IMR-90 (cell line): ENCODE measurements around the gene CARD16. TPM values are rescaled to one million over a fixed set of nuclear protein-coding genes. Genes with fewer than 3 reads are reported as not detected.
"Not testable (repeated sequence)": the region's sequence is repeated elsewhere in the genome, so short reads cannot be mapped to it uniquely, and the experiment has no call there.

Experiments
- ATAC-seq: fragments of 200-7000 bp; cut with Tn5 transposase; 2 replicates; pipeline ENCODE4 v1.9.1; 2020; ENCODE audit warnings: low read depth, mild to moderate bottlenecking, moderate library complexity
- Bru-seq: library from RNA; stranded (reverse); fragments of 400-500 nt; gene quantifications from one replicate; lab custom pipeline; 2021; lab: Mats Ljungman, UMichigan
- BruChase-seq, 2 experiments: library from RNA; stranded (reverse); fragments of 400-500 nt; gene quantifications; one replicate each; lab custom pipeline; 2021; lab: Mats Ljungman, UMichigan
- BruUV-seq: library from RNA; stranded (reverse); fragments of 400-500 nt; replicated peaks from 2 replicates; lab custom pipeline; 2021; lab: Mats Ljungman, UMichigan
- CTCF ChIA-PET: fragments of 300-600 bp; formaldehyde crosslinking; extraction: SDS; loops from one replicate; lab custom pipeline; 2021; ENCODE audit warnings: antibody characterized with exemption; lab: Yijun Ruan, JAX
- POLR2A ChIA-PET: fragments of 300-600 bp; sonication (Branson Sonifier 250); formaldehyde crosslinking; loops from one replicate; lab custom pipeline; 2022; ENCODE audit warnings: antibody characterized with exemption; ENCODE audit not compliant: unreplicated experiment; lab: Charles Lee
- DNase-seq: peaks from one replicate; pipeline ENCODE4 v3.0.0; 2013
- H2AFZ ChIP-seq: replicated peaks from 2 replicates; pipeline ENCODE3; 2013; ENCODE audit warnings: low read length, mild to moderate bottlenecking; ENCODE audit not compliant: poor library complexity
- H2AK5ac ChIP-seq: 2 replicates; pipeline ENCODE4 v1.6.1; 2013; ENCODE audit warnings: low read depth, low read length, inconsistent platforms
- H2AK9ac ChIP-seq: replicated peaks from 2 replicates; pipeline ENCODE3; 2013; ENCODE audit warnings: mild to moderate bottlenecking, low read depth, low read length, moderate library complexity; ENCODE audit not compliant: poor library complexity
- H2BK120ac ChIP-seq: 2 replicates; pipeline ENCODE4 v1.6.1; 2013; ENCODE audit warnings: low read depth, low read length, inconsistent platforms
- H2BK15ac ChIP-seq: 3 replicates; pipeline ENCODE4 v1.6.1; 2013; ENCODE audit warnings: low read depth, low read length, inconsistent platforms
- H2BK20ac ChIP-seq: 2 replicates; pipeline ENCODE4 v1.6.1; 2013; ENCODE audit warnings: low read depth, mild to moderate bottlenecking, inconsistent platforms, low read length, moderate library complexity
- H2BK5ac ChIP-seq: 2 replicates; pipeline ENCODE4 v1.6.1; 2013; ENCODE audit warnings: mild to moderate bottlenecking, low read depth, low read length, inconsistent platforms; ENCODE audit not compliant: poor library complexity, severe bottlenecking
- H3K14ac ChIP-seq: replicated peaks from 2 replicates; pipeline ENCODE4 v1.6.1; 2013; ENCODE audit warnings: low read depth, low read length, inconsistent platforms
- H3K18ac ChIP-seq: 2 replicates; pipeline ENCODE4 v1.6.1; 2013; ENCODE audit warnings: low read depth, low read length, control low read depth
- H3K23ac ChIP-seq: 2 replicates; pipeline ENCODE4 v1.6.1; 2013; ENCODE audit warnings: low read depth, low read length, inconsistent platforms
- H3K27ac ChIP-seq: 2 replicates; pipeline ENCODE4 v1.5.1; 2013; ENCODE audit warnings: mild to moderate bottlenecking, control low read depth, low read length; ENCODE audit not compliant: insufficient read depth
- H3K27me3 ChIP-seq: 2 replicates; pipeline ENCODE4 v1.6.1; 2013; ENCODE audit warnings: low read length; ENCODE audit not compliant: control insufficient read depth, insufficient read depth
- H3K36me3 ChIP-seq: 2 replicates; pipeline ENCODE4 v1.6.1; 2013; ENCODE audit warnings: low read length, mixed read lengths; ENCODE audit not compliant: control insufficient read depth, insufficient read depth
- H3K4ac ChIP-seq: 2 replicates; pipeline ENCODE4 v1.6.1; 2013; ENCODE audit warnings: low read depth, low read length, inconsistent platforms
- H3K4me1 ChIP-seq: 2 replicates; pipeline ENCODE4 v1.6.1; 2013; ENCODE audit warnings: low read length, mixed read lengths; ENCODE audit not compliant: control insufficient read depth, insufficient read depth
- H3K4me2 ChIP-seq: 2 replicates; pipeline ENCODE4 v1.6.1; 2013; ENCODE audit warnings: low read depth, mild to moderate bottlenecking, control low read depth, low read length, moderate library complexity
- H3K4me3 ChIP-seq: 2 replicates; pipeline ENCODE4 v1.5.1; 2013; ENCODE audit warnings: low read depth, mild to moderate bottlenecking, control low read depth, low read length, moderate library complexity; ENCODE audit not compliant: insufficient read depth
- H3K56ac ChIP-seq: 2 replicates; pipeline ENCODE4 v1.6.1; 2013; ENCODE audit warnings: low read length, inconsistent platforms; ENCODE audit not compliant: insufficient read depth; ENCODE audit errors: extremely low read depth
- H3K79me1 ChIP-seq, 2 experiments: 2 replicates each; pipeline ENCODE4 v1.6.1; 2013; ENCODE audit warnings: low read length in 2 of 2, inconsistent platforms in 1 of 2, low read depth in 1 of 2
- H3K9ac ChIP-seq: 2 replicates; pipeline ENCODE4 v1.6.1; 2013; ENCODE audit warnings: low read depth, low read length, control low read depth
- H3K9me1 ChIP-seq: 2 replicates; pipeline ENCODE4 v1.6.1; 2013; ENCODE audit warnings: low read length, inconsistent platforms; ENCODE audit not compliant: insufficient read depth
- H3K9me3 ChIP-seq: 2 replicates; pipeline ENCODE4 v1.6.1; 2013; ENCODE audit warnings: low read length; ENCODE audit not compliant: control insufficient read depth, insufficient read depth
- H4K20me1 ChIP-seq: 2 replicates; pipeline ENCODE4 v1.6.1; 2013; ENCODE audit warnings: low read length, inconsistent platforms; ENCODE audit not compliant: insufficient read depth
- H4K5ac ChIP-seq: 2 replicates; pipeline ENCODE4 v1.6.1; 2013; ENCODE audit warnings: mild to moderate bottlenecking, low read depth, low read length, control low read depth
- H4K8ac ChIP-seq, 2 experiments: 2 replicates each; pipeline ENCODE4 v1.6.1; 2013; ENCODE audit warnings: low read depth in 2 of 2, low read length in 2 of 2, control low read depth in 1 of 2, inconsistent platforms in 1 of 2
- H4K91ac ChIP-seq: 2 replicates; pipeline ENCODE4 v1.6.1; 2013; ENCODE audit warnings: low read depth, low read length, inconsistent platforms; ENCODE audit not compliant: insufficient read depth
- CEBPB ChIP-seq: IDR thresholded peaks from 2 replicates; pipeline ENCODE4 v1.6.1; 2012; ENCODE audit warnings: low read depth, low read length, improper control_type of control experiment
- WGBS, 2 experiments: methylation state at CpG; one replicate each; pipeline versions ENCODE4 v1.1.5 to v1.1.7; 2013; ENCODE audit warnings: missing lambda C conversion rate in 2 of 2; ENCODE audit not compliant: insufficient read length in 1 of 2; ENCODE audit errors: extremely low coverage in 2 of 2; 5-methylcytosine and 5-hydroxymethylcytosine counted together
- dilution Hi-C: fragments of 300-500 bp; cut with HindIII; formaldehyde crosslinking; loops from one replicate; pipeline ENCODE4 v1.14.3; 2018; ENCODE audit warnings: low sequenced_read_pairs; ENCODE audit not compliant: unreplicated experiment
- in situ Hi-C: fragments of 300-500 bp; cut with MboI; formaldehyde crosslinking; loops from 3 replicates; pipeline ENCODE4 v1.14.3; 2019; ENCODE audit warnings: low sequenced_read_pairs, inconsistent platforms, mixed read lengths
- intact Hi-C: fragments of 100-400 bp; cut with micrococcal nuclease; formaldehyde crosslinking; loops from 2 replicates; pipeline ENCODE4 v1.10.0; 2022
- long read RNA-seq: library from polyadenylated mRNA; unstranded; transcript quantifications from one replicate; pipeline ENCODE4 v2.0.0, GENCODE V29; 2021; ENCODE audit not compliant: unreplicated experiment
- polyA plus RNA-seq, 3 experiments: library from polyadenylated mRNA; depleted of rRNA; stranded (reverse); fragments of >200 nt; gene quantifications; 2 replicates each; pipeline ENCODE4 v1.2.3, GENCODE V29; 2012; ENCODE audit warnings: low replicate concordance in 1 of 3
- total RNA-seq: library from RNA; depleted of rRNA; stranded (reverse); fragments of >200 nt; gene quantifications from 2 replicates; pipeline ENCODE4 v1.2.3, GENCODE V29; 2012; rRNA removed

The CARD16 gene
- total RNA-seq, result 7.9 and 23.3 TPM in 2 replicates
- 24.9 and 29.2 TPM in 2 replicates for polyA plus RNA-seq (2012; rRNA removed)
- 7.8 and 24.1 TPM in 2 replicates for polyA plus RNA-seq (2012; cell fraction: cytosol; rRNA removed)
- 0.65 and 9.2 TPM in 2 replicates for polyA plus RNA-seq (2012; cell fraction: nucleus; rRNA removed; ENCODE audit: low replicate concordance)
- Bru-seq, nascent RNA, result percentile 31 among the genes with signal in this experiment
- BruChase-seq, experiment 1, labeled RNA remaining after a 6-hour chase, result percentile 17 among the genes with signal in this experiment
- BruChase-seq, experiment 2, labeled RNA remaining after a 2-hour chase, result percentile 24 among the genes with signal in this experiment
- long read RNA-seq, transcript CARD16-201 (4 exons, 613 nt), result major isoform, 12 of 16 reads
- long read RNA-seq, partial matches to known transcripts, result 3 of 16 reads
- long read RNA-seq, other reads (novel, unspliced or antisense), result 0 of 16 reads

GRCh38 chr11:105044557-105045524 is at the start of gene CARD16:
Gene CARD16 (minus strand): TSS chr11:105045335. CDS start chr11:105045297, 38 bp downstream.
- peak within 1 kb of the TSS; percentile 90 for H3K14ac ChIP-seq
- H3K27me3 ChIP-seq, H3K9me3 ChIP-seq, H3K4me1 ChIP-seq, POLR2A ChIA-PET, H3K36me3 ChIP-seq, in situ Hi-C loops, H4K20me1 ChIP-seq, dilution Hi-C loops, BruUV-seq, H3K9me1 ChIP-seq: not testable (repeated sequence)
- peak within 1 kb of the TSS; percentile 86 for H2BK20ac ChIP-seq
- CTCF ChIA-PET, result interaction anchor here (0.9 kb wide), 1 partner anchor 11 kb away, joined by 3 read pairs; no protein-coding TSS in a partner anchor
- H2AFZ ChIP-seq, result peak within 1 kb of the TSS; percentile 80
- peak within 1 kb of the TSS; percentile 85 for H3K18ac ChIP-seq
- H3K23ac ChIP-seq, result peak within 1 kb of the TSS; percentile 61
- H3K9ac ChIP-seq, result peak within 1 kb of the TSS; percentile 96
- peak within 1 kb of the TSS; percentile 77 to 92 for H4K8ac ChIP-seq
- H4K91ac ChIP-seq, result peak within 1 kb of the TSS; percentile 78
- intact Hi-C loops, result loop anchor here (5.0 kb wide), 2 partner anchors 132 to 817 kb away; no protein-coding TSS in a partner anchor
- H3K4me2 ChIP-seq, result peak within 1 kb of the TSS; percentile 97
- H2AK5ac ChIP-seq, result peak within 1 kb of the TSS; percentile 83; the same call in 1 of the 2 replicates
- TF ChIP-seq CEBPB, result peak; percentile 83
- no CpG with 5 or more reads among the region's 5 CpGs for WGBS, 2 experiments
- ATAC-seq (peak; percentile 37), DNase-seq (peak; percentile 81)
- H3K4ac ChIP-seq, result peak within 1 kb of the TSS; percentile 88
- H2AK9ac ChIP-seq, result peak within 1 kb of the TSS; percentile 26
- peak within 1 kb of the TSS; percentile 82 for H3K4me3 ChIP-seq
- H2BK120ac ChIP-seq, result peak within 1 kb of the TSS; percentile 92
- peak within 1 kb of the TSS; percentile 98 for H3K56ac ChIP-seq
- peak within 1 kb of the TSS; percentile 93 for H2BK5ac ChIP-seq
- peak within 1 kb of the TSS; percentile 96 for H4K5ac ChIP-seq
- H2BK15ac ChIP-seq, result peak within 1 kb of the TSS; percentile 97
- H3K79me1 ChIP-seq, result peaks cover 0 to 32% of the 10 kb centered on the region in 2 experiments; a peak in 2 of 4 replicates
- peak within 1 kb of the TSS; percentile 96 for H3K27ac ChIP-seq
